Choroid plexus epithelial cell (primary cell): ENCODE results near the gene GGT5.

Source experiments
- DNase-seq: peaks from one replicate; pipeline ENCODE4 v3.0.0-alpha.2; 2010; ENCODE audit warnings: low read depth
- H3K4me3 ChIP-seq: 2 replicates; pipeline ENCODE4 v1.5.1; 2011; ENCODE audit warnings: low read depth, mild to moderate bottlenecking, control low read depth, low read length, moderate library complexity
- CTCF ChIP-seq: conservative IDR thresholded peaks from 2 replicates; pipeline ENCODE4 v1.5.1; 2011; ENCODE audit warnings: low read depth, mild to moderate bottlenecking, control low read depth, inconsistent platforms, low read length, moderate library complexity

GGT5 gene

GRCh38 chr22:24191893-24192292 lies 53.0 kb downstream of the GGT5 start:
- TF ChIP-seq CTCF = no peak
- H3K4me3 ChIP-seq = no peak overlapping the region
- DNase-seq = no peak

GRCh38 chr22:24191381-24191841 lies 53.5 kb downstream of the GGT5 start:
- DNase-seq = no peak
- peak; percentile 11 for TF ChIP-seq CTCF
- H3K4me3 ChIP-seq = no peak overlapping the region

GRCh38 chr22:24190596-24191208 lies 54.2 kb downstream of the GGT5 start:
- TF ChIP-seq CTCF = no peak
- no peak overlapping the region for H3K4me3 ChIP-seq
- no peak for DNase-seq

- no peak for TF ChIP-seq CTCF
- H3K4me3 ChIP-seq = no peak overlapping the region
Measured at GRCh38 chr22:24190159-24190540, 54.7 kb downstream of the GGT5 start.

GRCh38 chr22:24189249-24190158 lies 55.4 kb downstream of the GGT5 start:
- H3K4me3 ChIP-seq = no peak overlapping the region
- peak; percentile 72 for DNase-seq
- TF ChIP-seq CTCF = peak; percentile 97

More at GRCh38 chr22:24190159-24190540, 54.7 kb downstream of the GGT5 start:
- no peak for DNase-seq

GRCh38 chr22:24188705-24189248 lies 56.1 kb downstream of the GGT5 start:
- H3K4me3 ChIP-seq = no peak overlapping the region
- DNase-seq = no peak
- TF ChIP-seq CTCF = no peak
